Tibial nerve (tissue), 4 donors: Measurements from ENCODE around the gene HIP1.

Source experiments
- CTCF ChIP-seq, 5 experiments: fragments of 200-600 bp in 3 of 5; fragments of 450-650 bp in 2 of 5; sonication (generic) in 3 of 5; IDR thresholded peaks; one replicate each; pipeline ENCODE4 v1.5.1; 2016 to 2019; ENCODE audit warnings: antibody characterized with exemption in 5 of 5, mild to moderate bottlenecking in 3 of 5, moderate library complexity in 2 of 5
- EP300 ChIP-seq, 2 donors: sonication (generic); formaldehyde crosslinking; IDR thresholded peaks; one replicate each; pipeline ENCODE4 v1.6.1; 2017; ENCODE audit warnings: antibody characterized with exemption in 2 of 2, mild to moderate bottlenecking in 1 of 2
- POLR2A ChIP-seq, 2 donors: fragments of 450-650 bp; IDR thresholded peaks; one replicate each; pipeline ENCODE4 v1.6.1; 2017; ENCODE audit warnings: antibody characterized with exemption in 2 of 2, mild to moderate bottlenecking in 2 of 2, moderate library complexity in 2 of 2

- TF ChIP-seq POLR2A (IDR thresholded peaks at IDR 0.05) (no peak), CTCF (IDR thresholded peaks at IDR 0.05) (no peak), EP300 (IDR thresholded peaks at IDR 0.05) (no peak)
Observed at GRCh38 chr7:75559976-75560365, 178.8 kb downstream of the HIP1 start.
